Activated CD4-positive, alpha-beta memory T cell treated with anti-CD3 and anti-CD28 coated beads for 36 hours (primary cell): Measurements from ENCODE around the gene CRYBG2. TPM values are rescaled to one million over a fixed set of nuclear protein-coding genes. Genes with fewer than 3 reads are reported as not detected.
"Not testable (repeated sequence)": the region's sequence is repeated elsewhere in the genome, so short reads cannot be mapped to it uniquely, and the experiment has no call there.

ENCODE experiments used
- CTCF ChIA-PET: fragments of 350-600 bp; sonication (Branson Sonifier 250); formaldehyde crosslinking; loops from one replicate; lab custom pipeline; 2021; ENCODE audit warnings: antibody characterized with exemption, inconsistent platforms; lab: Charles Lee
- POLR2A ChIA-PET: fragments of 350-600 bp; sonication (Branson Sonifier 250); formaldehyde crosslinking; loops from one replicate; lab custom pipeline; 2021; ENCODE audit warnings: antibody characterized with exemption; lab: Charles Lee
- DNase-seq: peaks from one replicate; pipeline ENCODE4 v3.0.0-alpha.2; 2020
- H3K27ac Mint-ChIP-seq: one replicate; pipeline ENCODE4 v1.8.0; 2021; ENCODE audit warnings: mixed read lengths
- H3K27me3 Mint-ChIP-seq: one replicate; pipeline ENCODE4 v1.8.0; 2021; ENCODE audit warnings: mixed read lengths
- H3K36me3 Mint-ChIP-seq: one replicate; pipeline ENCODE4 v1.8.0; 2021; ENCODE audit warnings: mixed read lengths
- H3K4me1 Mint-ChIP-seq: one replicate; pipeline ENCODE4 v1.8.0; 2021; ENCODE audit warnings: low read depth, mixed read lengths
- H3K4me3 Mint-ChIP-seq: one replicate; pipeline ENCODE4 v1.8.0; 2021; ENCODE audit warnings: mild to moderate bottlenecking, mixed read lengths
- H3K9me3 Mint-ChIP-seq: one replicate; pipeline ENCODE4 v1.8.0; 2021; ENCODE audit warnings: mixed read lengths
- intact Hi-C: fragments of 100-400 bp; cut with micrococcal nuclease; formaldehyde crosslinking; loops from one replicate; pipeline ENCODE4 v1.15.1; 2023
- total RNA-seq, 2 experiments: library from RNA; stranded (reverse); gene quantifications; one replicate each; pipeline ENCODE4 v1.2.3, GENCODE V29; 2021

Gene CRYBG2
- total RNA-seq, 2 experiments from 2014 or later = 1.3 to 1.6 TPM

- DNase-seq = no peak
- Mint-ChIP-seq H3K27me3 (no peaks in the 10 kb centered on the region), H3K4me1 (peaks cover 3% of the 10 kb centered on the region), H3K27ac (no peak overlapping the region), H3K36me3 (no peaks in the 10 kb centered on the region), H3K4me3 (no peak overlapping the region), H3K9me3 (no peaks in the 10 kb centered on the region)
- POLR2A ChIA-PET = no interaction called here
- intact Hi-C loops = no loop called here
- CTCF ChIA-PET = interaction anchor here (0.8 to 3.3 kb wide), 3 partner anchors 8 to 96 kb away, joined by 3 to 10 read pairs (median 4); partner anchors contain the start of gene CEP85
Observed at GRCh38 chr1:26330276-26330675, 23.7 kb downstream of the CRYBG2 start.

- H3K4me1 Mint-ChIP-seq = not testable (repeated sequence)
Observed at GRCh38 chr1:26329380-26329779, 24.6 kb downstream of the CRYBG2 start.

GRCh38 chr1:26328597-26328996 is 25.3 kb downstream of the CRYBG2 start:
- DNase-seq = no peak
- POLR2A ChIA-PET = no interaction called here
- no peaks in the 10 kb centered on the region for H3K9me3 Mint-ChIP-seq
- H3K27ac Mint-ChIP-seq = no peak overlapping the region
- H3K4me1 Mint-ChIP-seq = no peaks in the 10 kb centered on the region
- CTCF ChIA-PET = no interaction called here
- H3K36me3 Mint-ChIP-seq = no peaks in the 10 kb centered on the region
- H3K4me3 Mint-ChIP-seq = no peak overlapping the region
- intact Hi-C loops = no loop called here
- no peaks in the 10 kb centered on the region for H3K27me3 Mint-ChIP-seq

More at GRCh38 chr1:26329380-26329779, 24.6 kb downstream of the CRYBG2 start:
- H3K27me3 Mint-ChIP-seq, POLR2A ChIA-PET, H3K9me3 Mint-ChIP-seq, H3K4me3 Mint-ChIP-seq, intact Hi-C loops, DNase-seq, H3K27ac Mint-ChIP-seq, H3K36me3 Mint-ChIP-seq: not testable (repeated sequence)
- CTCF ChIA-PET = interaction anchor here (0.8 to 1.6 kb wide), 2 partner anchors 88 to 95 kb away, joined by 3 to 4 read pairs; partner anchors contain the start of gene CEP85

GRCh38 chr1:26327956-26328362 is 26.0 kb downstream of the CRYBG2 start:
- POLR2A ChIA-PET = no interaction called here
- H3K9me3 Mint-ChIP-seq = no peaks in the 10 kb centered on the region
- H3K27ac Mint-ChIP-seq = no peak overlapping the region
- H3K4me1 Mint-ChIP-seq = no peaks in the 10 kb centered on the region
- intact Hi-C loops = no loop called here
- peaks cover under 1% of the 10 kb centered on the region for H3K36me3 Mint-ChIP-seq
- CTCF ChIA-PET = interaction anchor here (23.7 kb wide), 1 partner anchor 48 kb away, joined by 886 read pairs; the partner anchor contains the start of gene SH3BGRL3
- H3K4me3 Mint-ChIP-seq = no peak overlapping the region
- DNase-seq = no peak
- H3K27me3 Mint-ChIP-seq = no peaks in the 10 kb centered on the region

- H3K27ac Mint-ChIP-seq = peak overlapping the region; percentile 36
- intact Hi-C loops = loop anchor here (5.0 kb wide), 2 partner anchors 157 to 217 kb away; partner anchors contain the start of genes C1orf232 and ZNF593
- peaks cover 20% of the 10 kb centered on the region for H3K36me3 Mint-ChIP-seq
- no peak overlapping the region for H3K4me3 Mint-ChIP-seq
- no peaks in the 10 kb centered on the region for H3K27me3 Mint-ChIP-seq
- peaks cover 20% of the 10 kb centered on the region for H3K4me1 Mint-ChIP-seq
- ChIA-PET POLR2A (no interaction called here), CTCF (interaction anchor here (1.1 to 23.7 kb wide), 2 partner anchors 45 to 91 kb away, joined by 5 to 886 read pairs; partner anchors contain the start of genes CEP85 and SH3BGRL3)
- no peak for DNase-seq
- no peaks in the 10 kb centered on the region for H3K9me3 Mint-ChIP-seq
Observed at GRCh38 chr1:26324550-26324949, 29.4 kb downstream of the CRYBG2 start.

GRCh38 chr1:26323382-26323781 is 30.5 kb downstream of the CRYBG2 start:
- no peaks in the 10 kb centered on the region for H3K27me3 Mint-ChIP-seq
- CTCF ChIA-PET = interaction anchor here (1.0 to 23.7 kb wide), 5 partner anchors 36 to 94 kb away, joined by 3 to 886 read pairs (median 12); partner anchors contain the start of genes CEP85 and SH3BGRL3
- peaks cover 20% of the 10 kb centered on the region for H3K4me1 Mint-ChIP-seq
- no peak for DNase-seq
- intact Hi-C loops = loop anchor here (5.0 kb wide), 2 partner anchors 156 to 216 kb away; partner anchors contain the start of genes C1orf232 and ZNF593
- no peak overlapping the region for H3K4me3 Mint-ChIP-seq
- H3K27ac Mint-ChIP-seq = no peak overlapping the region
- H3K36me3 Mint-ChIP-seq = peaks cover 23% of the 10 kb centered on the region
- POLR2A ChIA-PET = interaction anchor here (0.7 to 6.0 kb wide), 3 partner anchors 36 to 618 kb away, joined by 4 to 40 read pairs (median 5); no protein-coding TSS in a partner anchor
- no peaks in the 10 kb centered on the region for H3K9me3 Mint-ChIP-seq

GRCh38 chr1:26322042-26322331 is 31.9 kb downstream of the CRYBG2 start:
- Mint-ChIP-seq H3K9me3 (no peaks in the 10 kb centered on the region), H3K4me1 (peaks cover 31% of the 10 kb centered on the region), H3K27ac (peak overlapping the region; percentile 51), H3K4me3 (no peak overlapping the region), H3K27me3 (no peaks in the 10 kb centered on the region), H3K36me3 (peaks cover 25% of the 10 kb centered on the region)
- DNase-seq = no peak
- intact Hi-C loops = loop anchor here (5.0 kb wide), 2 partner anchors 155 to 215 kb away; partner anchors contain the start of genes C1orf232 and ZNF593
- POLR2A ChIA-PET = interaction anchor here (0.9 to 6.0 kb wide), 7 partner anchors 14 to 88 kb away, joined by 3 to 40 read pairs (median 6); partner anchors contain the start of genes CEP85, SH3BGRL3 and UBXN11
- CTCF ChIA-PET = interaction anchor here (0.6 to 23.7 kb wide), 36 partner anchors 9 to 206 kb away, joined by 3 to 886 read pairs (median 4); partner anchors contain the start of genes C1orf232, CEP85, DHDDS and SH3BGRL3

GRCh38 chr1:26321315-26322041 is 32.5 kb downstream of the CRYBG2 start:
- Mint-ChIP-seq H3K27ac (peak overlapping the region; percentile 91), H3K4me3 (peak overlapping the region; percentile 77), H3K36me3 (peaks cover 25% of the 10 kb centered on the region), H3K9me3 (no peaks in the 10 kb centered on the region), H3K27me3 (no peaks in the 10 kb centered on the region), H3K4me1 (peaks cover 34% of the 10 kb centered on the region)
- DNase-seq = peak; percentile 97
- ChIA-PET CTCF (interaction anchor here (0.6 to 23.7 kb wide), 38 partner anchors 10 to 206 kb away, joined by 3 to 886 read pairs (median 4); partner anchors contain the start of genes C1orf232, CEP85, DHDDS and SH3BGRL3), POLR2A (interaction anchor here (0.9 to 6.0 kb wide), 7 partner anchors 14 to 87 kb away, joined by 3 to 40 read pairs (median 6); partner anchors contain the start of genes CEP85, SH3BGRL3 and UBXN11)
- intact Hi-C loops = loop anchor here (1.0 to 5.0 kb wide), 7 partner anchors 33 to 214 kb away; partner anchors contain the start of genes C1orf232, CEP85 and ZNF593

GRCh38 chr1:26320896-26321295 is 33.0 kb downstream of the CRYBG2 start:
- no peak for DNase-seq
- CTCF ChIA-PET = interaction anchor here (0.6 to 23.7 kb wide), 19 partner anchors 10 to 182 kb away, joined by 3 to 886 read pairs (median 7); partner anchors contain the start of genes C1orf232, CEP85, SH3BGRL3 and UBXN11
- H3K4me3 Mint-ChIP-seq = peak overlapping the region; percentile 77
- POLR2A ChIA-PET = interaction anchor here (1.3 to 6.0 kb wide), 5 partner anchors 13 to 45 kb away, joined by 3 to 40 read pairs (median 15); partner anchors contain the start of gene UBXN11
- H3K36me3 Mint-ChIP-seq = peaks cover 25% of the 10 kb centered on the region
- H3K4me1 Mint-ChIP-seq = peaks cover 40% of the 10 kb centered on the region
- intact Hi-C loops = loop anchor here (1.0 to 5.0 kb wide), 7 partner anchors 33 to 214 kb away; partner anchors contain the start of genes C1orf232, CEP85 and ZNF593
- no peaks in the 10 kb centered on the region for H3K27me3 Mint-ChIP-seq
- H3K27ac Mint-ChIP-seq = peak overlapping the region; percentile 91
- H3K9me3 Mint-ChIP-seq = no peaks in the 10 kb centered on the region

- Mint-ChIP-seq H3K4me1 (peaks cover 59% of the 10 kb centered on the region), H3K9me3 (no peaks in the 10 kb centered on the region), H3K27ac (peak overlapping the region; percentile 91), H3K27me3 (no peaks in the 10 kb centered on the region), H3K36me3 (peaks cover 25% of the 10 kb centered on the region), H3K4me3 (peak overlapping the region; percentile 91)
- ChIA-PET CTCF (interaction anchor here (0.8 to 23.7 kb wide), 9 partner anchors 11 to 174 kb away, joined by 3 to 886 read pairs (median 12); partner anchors contain the start of genes C1orf232, CEP85, SH3BGRL3 and UBXN11), POLR2A (interaction anchor here (0.9 to 7.0 kb wide), 7 partner anchors 9 to 84 kb away, joined by 3 to 100 read pairs (median 10); partner anchors contain the start of genes CEP85, SH3BGRL3 and UBXN11)
- intact Hi-C loops = loop anchor here (1.0 to 10.0 kb wide), 2 partner anchors 10 to 226 kb away; no protein-coding TSS in a partner anchor
- peak; percentile 82 for DNase-seq
Observed at GRCh38 chr1:26318338-26319064, 35.4 kb downstream of the CRYBG2 start.
